Type B pancreatic cell (in vitro differentiated cells): ENCODE results near the gene NEDD4L. TPM values are rescaled to one million over a fixed set of nuclear protein-coding genes. Genes with fewer than 3 reads are reported as not detected.

Source experiments
- DNase-seq: peaks from one replicate; pipeline ENCODE4 v3.0.0; 2021; ENCODE audit warnings: mixed read lengths; ENCODE audit not compliant: unreplicated experiment; ENCODE audit errors: extremely low spot score
- H3K27ac Mint-ChIP-seq: 2 replicates; pipeline ENCODE4 v1.8.0; 2021; ENCODE audit warnings: mild to moderate bottlenecking, mixed read lengths
- H3K27me3 Mint-ChIP-seq: 2 replicates; pipeline ENCODE4 v1.8.0; 2021; ENCODE audit warnings: mixed read lengths
- H3K36me3 Mint-ChIP-seq: 2 replicates; pipeline ENCODE4 v1.8.0; 2021; ENCODE audit warnings: mixed read lengths
- H3K4me1 Mint-ChIP-seq: one replicate; pipeline ENCODE4 v1.8.0; 2021; ENCODE audit warnings: mixed read lengths; ENCODE audit not compliant: unreplicated experiment
- H3K4me3 Mint-ChIP-seq: 2 replicates; pipeline ENCODE4 v1.8.0; 2021; ENCODE audit warnings: mild to moderate bottlenecking, mixed read lengths
- H3K9me3 Mint-ChIP-seq: 2 replicates; pipeline ENCODE4 v1.8.0; 2021; ENCODE audit warnings: mixed read lengths
- CTCF ChIP-seq: fragments of 200-600 bp; sonication (generic); conservative IDR thresholded peaks from 2 replicates; pipeline ENCODE4 v1.5.0; 2021; ENCODE audit warnings: antibody characterized with exemption, mild to moderate bottlenecking
- total RNA-seq: library from RNA; stranded (reverse); gene quantifications from 2 replicates; pipeline ENCODE4 v1.2.1, GENCODE V29; 2021; ENCODE audit warnings: low replicate concordance

NEDD4L gene
- total RNA-seq, 1 donor from 2014 or later = 84.7 TPM

- Mint-ChIP-seq H3K36me3 (peaks cover 14% of the 10 kb centered on the region), H3K9me3 (no peaks in the 10 kb centered on the region), H3K27me3 (no peaks in the 10 kb centered on the region), H3K4me3 (no peak overlapping the region), H3K4me1 (peaks cover 24% of the 10 kb centered on the region), H3K27ac (peak overlapping the region; percentile 87)
- no peak for DNase-seq
- peak; percentile 66 for TF ChIP-seq CTCF
Observed at GRCh38 chr18:58321986-58322385, 278.0 kb downstream of the NEDD4L start.

- Mint-ChIP-seq H3K36me3 (peaks cover 14% of the 10 kb centered on the region), H3K27ac (no peak overlapping the region), H3K9me3 (no peaks in the 10 kb centered on the region), H3K4me1 (peaks cover 22% of the 10 kb centered on the region), H3K27me3 (no peaks in the 10 kb centered on the region), H3K4me3 (no peak overlapping the region)
- no peak for DNase-seq
- no peak for TF ChIP-seq CTCF
Observed at GRCh38 chr18:58322464-58322863, 278.4 kb downstream of the NEDD4L start.

- peaks cover 12% of the 10 kb centered on the region for H3K36me3 Mint-ChIP-seq
- DNase-seq = no peak
- no peak overlapping the region for H3K27ac Mint-ChIP-seq
- H3K9me3 Mint-ChIP-seq = no peaks in the 10 kb centered on the region
- H3K4me3 Mint-ChIP-seq = no peak overlapping the region
- peaks cover 19% of the 10 kb centered on the region for H3K4me1 Mint-ChIP-seq
- no peak for TF ChIP-seq CTCF
- H3K27me3 Mint-ChIP-seq = no peaks in the 10 kb centered on the region
Observed at GRCh38 chr18:58323866-58324762, 280.1 kb downstream of the NEDD4L start.

- no peak for DNase-seq
- no peak overlapping the region for H3K4me3 Mint-ChIP-seq
- H3K9me3 Mint-ChIP-seq = no peaks in the 10 kb centered on the region
- no peak for TF ChIP-seq CTCF
- H3K27ac Mint-ChIP-seq = no peak overlapping the region
- H3K4me1 Mint-ChIP-seq = peaks cover 19% of the 10 kb centered on the region
- no peaks in the 10 kb centered on the region for H3K27me3 Mint-ChIP-seq
- peaks cover 13% of the 10 kb centered on the region for H3K36me3 Mint-ChIP-seq
Observed at GRCh38 chr18:58324824-58325480, 280.9 kb downstream of the NEDD4L start.

- Mint-ChIP-seq H3K27ac (no peak overlapping the region), H3K27me3 (no peaks in the 10 kb centered on the region), H3K36me3 (peaks cover 15% of the 10 kb centered on the region), H3K4me3 (no peak overlapping the region), H3K4me1 (peaks cover 19% of the 10 kb centered on the region), H3K9me3 (no peaks in the 10 kb centered on the region)
- DNase-seq = no peak
- no peak for TF ChIP-seq CTCF
Observed at GRCh38 chr18:58325494-58325893, 281.5 kb downstream of the NEDD4L start.
